ENCODE data around the gene LZTFL1. TPM values are rescaled to one million over a fixed set of nuclear protein-coding genes. Genes with fewer than 3 reads are reported as not detected.

LZTFL1 gene
- total RNA-seq, 1 experiment from 2014 or later: 9.1 TPM

- ChIA-PET CTCF (interaction anchor here (1.0 to 1.2 kb wide), 3 partner anchors 30 to 90 kb away, joined by 3 to 5 read pairs (median 3); no protein-coding TSS in a partner anchor), POLR2A (no interaction called here)
- ATAC-seq (no peak), DNase-seq (ENCODE audit: low spot score) (no peak)
- Mint-ChIP-seq H3K27me3 (ENCODE audit: low read depth) (peaks cover 61% of the 10 kb centered on the region), H3K9me3 (no peaks in the 10 kb centered on the region), H3K4me1 (peaks cover 9% of the 10 kb centered on the region), H3K36me3 (no peaks in the 10 kb centered on the region), H3K27ac (no peak overlapping the region), H3K4me3 (peak overlapping the region; percentile 71)
- no peak for TF ChIP-seq SMAD3 (CRISPR knock-in tag; IDR thresholded peaks at IDR 0.05; ENCODE audit: borderline replicate concordance)
- TF ChIP-seq MYBL2 (CRISPR knock-in tag; IDR thresholded peaks at IDR 0.05): no peak
- TF ChIP-seq TCF7 (CRISPR knock-in tag; IDR thresholded peaks at IDR 0.05; ENCODE audit: low read depth): no peak
- no peak for TF ChIP-seq NR1H2 (CRISPR knock-in tag; IDR thresholded peaks at IDR 0.05)
- no peak for TF ChIP-seq NFYB (CRISPR knock-in tag; conservative IDR thresholded peaks at IDR 0.05; ENCODE audit: low read depth)
- TF ChIP-seq FOXJ3 (CRISPR knock-in tag; IDR thresholded peaks at IDR 0.05; ENCODE audit: borderline replicate concordance): no peak
- TF ChIP-seq NFE2L1 (CRISPR knock-in tag; IDR thresholded peaks at IDR 0.05): no peak
- TF ChIP-seq JUN (CRISPR knock-in tag; IDR thresholded peaks at IDR 0.05): no peak
- TF ChIP-seq GRHL2 (CRISPR knock-in tag; IDR thresholded peaks at IDR 0.05; ENCODE audit: insufficient replicate concordance, severe bottlenecking): no peak
- TF ChIP-seq RORB (CRISPR knock-in tag; IDR thresholded peaks at IDR 0.05): no peak
Observed at GRCh38 chr3:45796902-45797637, 44.8 kb downstream of the LZTFL1 start.

- DNase-seq (ENCODE audit: low spot score) (peak; percentile 47), ATAC-seq (peak; percentile 70)
- no peaks in the 10 kb centered on the region for H3K36me3 Mint-ChIP-seq
- H3K4me1 Mint-ChIP-seq: peaks cover 9% of the 10 kb centered on the region
- ChIA-PET CTCF (interaction anchor here (1.0 to 1.1 kb wide), 2 partner anchors 21 to 31 kb away, joined by 3 read pairs; no protein-coding TSS in a partner anchor), POLR2A (no interaction called here)
- no peaks in the 10 kb centered on the region for H3K9me3 Mint-ChIP-seq
- peak within 1 kb of the TSS; percentile 71 for H3K4me3 Mint-ChIP-seq
- peaks cover 66% of the 10 kb centered on the region for H3K27me3 Mint-ChIP-seq (ENCODE audit: low read depth)
- H3K27ac Mint-ChIP-seq: no peak within 1 kb of the TSS
- TF ChIP-seq FOXP1 (CRISPR knock-in tag; IDR thresholded peaks at IDR 0.05; ENCODE audit: borderline replicate concordance) (peak; percentile 55; the same call in 1 of the 2 replicates), ZSCAN18 (CRISPR knock-in tag; IDR thresholded peaks at IDR 0.05) (0 out of 2 replicates have a peak, but pooled peaks have one; percentile 53), TEAD1 (CRISPR knock-in tag; IDR thresholded peaks at IDR 0.05) (peak; percentile 61; the same call in 1 of the 2 replicates), GTF2I (CRISPR knock-in tag; conservative IDR thresholded peaks at IDR 0.05) (peak; percentile 99), TP53 (CRISPR knock-in tag; IDR thresholded peaks at IDR 0.05) (0 out of 2 replicates have a peak, but pooled peaks have one; percentile 28), CREM (CRISPR knock-in tag; IDR thresholded peaks at IDR 0.05) (peak; percentile 56; the same call in 1 of the 2 replicates), GRHL2 (CRISPR knock-in tag; IDR thresholded peaks at IDR 0.05; ENCODE audit: insufficient replicate concordance, severe bottlenecking) (no peak), GABPB1 (CRISPR knock-in tag; IDR thresholded peaks at IDR 0.05) (no peak), CBFB (CRISPR knock-in tag; IDR thresholded peaks at IDR 0.05; ENCODE audit: low read depth) (0 out of 2 replicates have a peak, but pooled peaks have one; percentile 72), ESRRA (CRISPR knock-in tag; IDR thresholded peaks at IDR 0.05; ENCODE audit: borderline replicate concordance) (0 out of 2 replicates have a peak, but pooled peaks have one; percentile 33)
- TF ChIP-seq, protein P1, sequence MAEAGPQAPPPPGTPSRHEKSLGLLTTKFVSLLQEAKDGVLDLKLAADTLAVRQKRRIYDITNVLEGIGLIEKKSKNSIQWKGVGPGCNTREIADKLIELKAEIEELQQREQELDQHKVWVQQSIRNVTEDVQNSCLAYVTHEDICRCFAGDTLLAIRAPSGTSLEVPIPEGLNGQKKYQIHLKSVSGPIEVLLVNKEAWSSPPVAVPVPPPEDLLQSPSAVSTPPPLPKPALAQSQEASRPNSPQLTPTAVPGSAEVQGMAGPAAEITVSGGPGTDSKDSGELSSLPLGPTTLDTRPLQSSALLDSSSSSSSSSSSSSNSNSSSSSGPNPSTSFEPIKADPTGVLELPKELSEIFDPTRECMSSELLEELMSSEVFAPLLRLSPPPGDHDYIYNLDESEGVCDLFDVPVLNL (CRISPR knock-in tag; IDR thresholded peaks at IDR 0.05; ENCODE audit: borderline replicate concordance, low read depth): no peak
- TF ChIP-seq, protein P2, sequence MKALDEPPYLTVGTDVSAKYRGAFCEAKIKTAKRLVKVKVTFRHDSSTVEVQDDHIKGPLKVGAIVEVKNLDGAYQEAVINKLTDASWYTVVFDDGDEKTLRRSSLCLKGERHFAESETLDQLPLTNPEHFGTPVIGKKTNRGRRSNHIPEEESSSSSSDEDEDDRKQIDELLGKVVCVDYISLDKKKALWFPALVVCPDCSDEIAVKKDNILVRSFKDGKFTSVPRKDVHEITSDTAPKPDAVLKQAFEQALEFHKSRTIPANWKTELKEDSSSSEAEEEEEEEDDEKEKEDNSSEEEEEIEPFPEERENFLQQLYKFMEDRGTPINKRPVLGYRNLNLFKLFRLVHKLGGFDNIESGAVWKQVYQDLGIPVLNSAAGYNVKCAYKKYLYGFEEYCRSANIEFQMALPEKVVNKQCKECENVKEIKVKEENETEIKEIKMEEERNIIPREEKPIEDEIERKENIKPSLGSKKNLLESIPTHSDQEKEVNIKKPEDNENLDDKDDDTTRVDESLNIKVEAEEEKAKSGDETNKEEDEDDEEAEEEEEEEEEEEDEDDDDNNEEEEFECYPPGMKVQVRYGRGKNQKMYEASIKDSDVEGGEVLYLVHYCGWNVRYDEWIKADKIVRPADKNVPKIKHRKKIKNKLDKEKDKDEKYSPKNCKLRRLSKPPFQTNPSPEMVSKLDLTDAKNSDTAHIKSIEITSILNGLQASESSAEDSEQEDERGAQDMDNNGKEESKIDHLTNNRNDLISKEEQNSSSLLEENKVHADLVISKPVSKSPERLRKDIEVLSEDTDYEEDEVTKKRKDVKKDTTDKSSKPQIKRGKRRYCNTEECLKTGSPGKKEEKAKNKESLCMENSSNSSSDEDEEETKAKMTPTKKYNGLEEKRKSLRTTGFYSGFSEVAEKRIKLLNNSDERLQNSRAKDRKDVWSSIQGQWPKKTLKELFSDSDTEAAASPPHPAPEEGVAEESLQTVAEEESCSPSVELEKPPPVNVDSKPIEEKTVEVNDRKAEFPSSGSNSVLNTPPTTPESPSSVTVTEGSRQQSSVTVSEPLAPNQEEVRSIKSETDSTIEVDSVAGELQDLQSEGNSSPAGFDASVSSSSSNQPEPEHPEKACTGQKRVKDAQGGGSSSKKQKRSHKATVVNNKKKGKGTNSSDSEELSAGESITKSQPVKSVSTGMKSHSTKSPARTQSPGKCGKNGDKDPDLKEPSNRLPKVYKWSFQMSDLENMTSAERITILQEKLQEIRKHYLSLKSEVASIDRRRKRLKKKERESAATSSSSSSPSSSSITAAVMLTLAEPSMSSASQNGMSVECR (CRISPR knock-in tag; IDR thresholded peaks at IDR 0.05; ENCODE audit: borderline replicate concordance): peak; percentile 56; the same call in 1 of the 2 replicates
- TF ChIP-seq, protein P3, sequence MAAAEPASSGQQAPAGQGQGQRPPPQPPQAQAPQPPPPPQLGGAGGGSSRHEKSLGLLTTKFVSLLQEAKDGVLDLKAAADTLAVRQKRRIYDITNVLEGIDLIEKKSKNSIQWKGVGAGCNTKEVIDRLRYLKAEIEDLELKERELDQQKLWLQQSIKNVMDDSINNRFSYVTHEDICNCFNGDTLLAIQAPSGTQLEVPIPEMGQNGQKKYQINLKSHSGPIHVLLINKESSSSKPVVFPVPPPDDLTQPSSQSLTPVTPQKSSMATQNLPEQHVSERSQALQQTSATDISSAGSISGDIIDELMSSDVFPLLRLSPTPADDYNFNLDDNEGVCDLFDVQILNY (CRISPR knock-in tag; IDR thresholded peaks at IDR 0.05): 0 out of 2 replicates have a peak, but pooled peaks have one; percentile 16
- TF ChIP-seq, protein P4, sequence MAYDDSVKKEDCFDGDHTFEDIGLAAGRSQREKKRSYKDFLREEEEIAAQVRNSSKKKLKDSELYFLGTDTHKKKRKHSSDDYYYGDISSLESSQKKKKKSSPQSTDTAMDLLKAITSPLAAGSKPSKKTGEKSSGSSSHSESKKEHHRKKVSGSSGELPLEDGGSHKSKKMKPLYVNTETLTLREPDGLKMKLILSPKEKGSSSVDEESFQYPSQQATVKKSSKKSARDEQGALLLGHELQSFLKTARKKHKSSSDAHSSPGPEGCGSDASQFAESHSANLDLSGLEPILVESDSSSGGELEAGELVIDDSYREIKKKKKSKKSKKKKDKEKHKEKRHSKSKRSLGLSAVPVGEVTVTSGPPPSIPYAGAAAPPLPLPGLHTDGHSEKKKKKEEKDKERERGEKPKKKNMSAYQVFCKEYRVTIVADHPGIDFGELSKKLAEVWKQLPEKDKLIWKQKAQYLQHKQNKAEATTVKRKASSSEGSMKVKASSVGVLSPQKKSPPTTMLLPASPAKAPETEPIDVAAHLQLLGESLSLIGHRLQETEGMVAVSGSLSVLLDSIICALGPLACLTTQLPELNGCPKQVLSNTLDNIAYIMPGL (CRISPR knock-in tag; IDR thresholded peaks at IDR 0.05): peak; percentile 65; the same call in 1 of the 2 replicates
Observed at GRCh38 chr3:45795882-45796765, 45.8 kb downstream of the LZTFL1 start, which contains the start of gene SLC6A20. TSS of gene SLC6A20 (minus strand) at chr3:45796536. CDS start at chr3:45796419, 117 bp downstream.

All from WTC11 (cell line).